DND-41 (cell line): ENCODE results near the gene MAPK1.
"Not testable (repeated sequence)": the region's sequence is repeated elsewhere in the genome, so short reads cannot be mapped to it uniquely, and the experiment has no call there.

Experiments
- ATAC-seq: fragments of 200-7000 bp; cut with Tn5 transposase; 3 replicates; pipeline ENCODE4 v1.9.1; 2021; ENCODE audit warnings: low read depth; ENCODE audit not compliant: insufficient read depth
- DNase-seq: peaks from one replicate; pipeline ENCODE4 v3.0.0-alpha.2; 2020
- H2AFZ ChIP-seq: 2 replicates; pipeline ENCODE4 v1.6.0; 2012; ENCODE audit warnings: low read depth, low read length
- H3K27ac ChIP-seq: 2 replicates; pipeline ENCODE4 v1.5.1; 2012; ENCODE audit warnings: low read length, inconsistent platforms
- H3K27me3 ChIP-seq: fragments of 200-600 bp; sonication (generic); 2 replicates; pipeline ENCODE4 v1.6.0; 2012; ENCODE audit warnings: low read length, mild to moderate bottlenecking, inconsistent platforms; ENCODE audit not compliant: insufficient read depth, poor library complexity
- H3K36me3 ChIP-seq: 2 replicates; pipeline ENCODE4 v1.5.1; 2012; ENCODE audit warnings: low read length, inconsistent platforms; ENCODE audit not compliant: insufficient read depth
- H3K4me1 ChIP-seq: 2 replicates; pipeline ENCODE4 v1.5.1; 2012; ENCODE audit warnings: mild to moderate bottlenecking, low read length; ENCODE audit not compliant: insufficient read depth
- H3K4me2 ChIP-seq: 2 replicates; pipeline ENCODE4 v1.6.0; 2012; ENCODE audit warnings: mild to moderate bottlenecking, moderate library complexity, low read length, inconsistent platforms; ENCODE audit not compliant: insufficient read depth
- H3K4me3 ChIP-seq, 2 experiments: fragments of 200-600 bp in 1 of 2; shearing (Covaris generic) in 1 of 2; 2 replicates each; pipeline ENCODE4 v1.5.1; 2012 to 2016; ENCODE audit warnings: inconsistent platforms in 2 of 2, low read length in 2 of 2, mild to moderate bottlenecking in 2 of 2, low read depth in 1 of 2, moderate library complexity in 1 of 2
- H3K79me2 ChIP-seq: 2 replicates; pipeline ENCODE4 v1.6.0; 2012; ENCODE audit warnings: low read length, inconsistent platforms; ENCODE audit not compliant: insufficient read depth
- H3K9ac ChIP-seq: 2 replicates; pipeline ENCODE4 v1.6.0; 2012; ENCODE audit warnings: low read depth, mild to moderate bottlenecking, inconsistent platforms, low read length, moderate library complexity
- H3K9me3 ChIP-seq: 2 replicates; pipeline ENCODE4 v1.5.1; 2012; ENCODE audit warnings: low read length, moderate library complexity, mild to moderate bottlenecking, inconsistent platforms; ENCODE audit not compliant: insufficient read depth, severe bottlenecking
- H4K20me1 ChIP-seq: 2 replicates; pipeline ENCODE4 v1.6.0; 2012; ENCODE audit warnings: low read length; ENCODE audit not compliant: insufficient read depth
- EZH2 ChIP-seq: IDR thresholded peaks from 3 replicates; pipeline ENCODE4 v1.6.1; 2012; ENCODE audit warnings: borderline replicate concordance, low read depth, mild to moderate bottlenecking, moderate library complexity, low read length, inconsistent platforms; ENCODE audit not compliant: severe bottlenecking
- TF ChIP-seq, protein P1 (sequence below): IDR thresholded peaks from 2 replicates; pipeline ENCODE4 v1.5.1; 2012; ENCODE audit warnings: borderline replicate concordance, low read length, moderate library complexity, mild to moderate bottlenecking; ENCODE audit not compliant: poor library complexity, severe bottlenecking; ENCODE audit errors: extremely low read depth

MAPK1 gene

DNA sequence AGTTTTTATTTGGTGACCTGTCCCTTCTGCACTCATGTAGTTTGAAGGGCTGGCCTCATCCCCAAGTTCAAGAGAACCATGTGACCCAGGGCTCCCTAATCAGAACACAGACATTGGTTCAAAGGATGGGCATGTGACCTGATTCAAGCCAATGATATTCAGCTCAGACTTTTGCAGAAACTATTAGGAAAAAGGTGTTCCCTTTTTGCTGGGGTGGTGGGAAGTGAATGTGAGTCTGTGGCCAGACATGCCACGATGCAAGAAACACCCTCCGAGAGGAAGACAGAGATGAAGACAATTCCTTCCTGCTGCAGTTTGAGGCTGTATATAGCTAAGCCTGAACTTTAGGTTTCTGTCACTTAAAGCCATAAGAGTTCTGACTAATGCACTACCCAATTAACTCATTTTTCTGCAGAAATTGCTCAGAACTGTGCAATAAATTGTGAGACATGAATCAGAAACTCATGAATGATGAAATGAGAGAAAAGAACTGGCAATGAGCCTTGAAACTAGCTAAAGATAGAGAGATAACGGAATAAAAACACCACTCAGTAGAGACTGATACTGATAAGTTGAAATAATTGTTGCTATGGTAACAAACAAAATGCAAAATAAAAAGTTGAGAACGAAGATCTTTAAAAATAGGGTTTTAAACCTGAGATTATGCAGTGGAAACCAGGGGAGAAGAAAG, 9.2 kb upstream of the MAPK1 start:
- H3K4me1 ChIP-seq, result no peaks in the 10 kb centered on the region
- no peak overlapping the region for H3K9ac ChIP-seq
- ATAC-seq, result no peak
- DNase-seq, result no peak
- no peaks in the 10 kb centered on the region for H3K9me3 ChIP-seq
- no peak overlapping the region for H3K4me3 ChIP-seq
- no peaks in the 10 kb centered on the region for H3K79me2 ChIP-seq
- TF ChIP-seq, protein P1, sequence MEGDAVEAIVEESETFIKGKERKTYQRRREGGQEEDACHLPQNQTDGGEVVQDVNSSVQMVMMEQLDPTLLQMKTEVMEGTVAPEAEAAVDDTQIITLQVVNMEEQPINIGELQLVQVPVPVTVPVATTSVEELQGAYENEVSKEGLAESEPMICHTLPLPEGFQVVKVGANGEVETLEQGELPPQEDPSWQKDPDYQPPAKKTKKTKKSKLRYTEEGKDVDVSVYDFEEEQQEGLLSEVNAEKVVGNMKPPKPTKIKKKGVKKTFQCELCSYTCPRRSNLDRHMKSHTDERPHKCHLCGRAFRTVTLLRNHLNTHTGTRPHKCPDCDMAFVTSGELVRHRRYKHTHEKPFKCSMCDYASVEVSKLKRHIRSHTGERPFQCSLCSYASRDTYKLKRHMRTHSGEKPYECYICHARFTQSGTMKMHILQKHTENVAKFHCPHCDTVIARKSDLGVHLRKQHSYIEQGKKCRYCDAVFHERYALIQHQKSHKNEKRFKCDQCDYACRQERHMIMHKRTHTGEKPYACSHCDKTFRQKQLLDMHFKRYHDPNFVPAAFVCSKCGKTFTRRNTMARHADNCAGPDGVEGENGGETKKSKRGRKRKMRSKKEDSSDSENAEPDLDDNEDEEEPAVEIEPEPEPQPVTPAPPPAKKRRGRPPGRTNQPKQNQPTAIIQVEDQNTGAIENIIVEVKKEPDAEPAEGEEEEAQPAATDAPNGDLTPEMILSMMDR, result no peak
- TF ChIP-seq EZH2, result no peak
- H3K36me3 ChIP-seq, result no peaks in the 10 kb centered on the region
- H3K27ac ChIP-seq, result no peak overlapping the region
- H3K27me3 ChIP-seq, result no peaks in the 10 kb centered on the region
- no peak overlapping the region for H3K4me2 ChIP-seq
- no peaks in the 10 kb centered on the region for H4K20me1 ChIP-seq
- H2AFZ ChIP-seq, result no peak overlapping the region

DNA sequence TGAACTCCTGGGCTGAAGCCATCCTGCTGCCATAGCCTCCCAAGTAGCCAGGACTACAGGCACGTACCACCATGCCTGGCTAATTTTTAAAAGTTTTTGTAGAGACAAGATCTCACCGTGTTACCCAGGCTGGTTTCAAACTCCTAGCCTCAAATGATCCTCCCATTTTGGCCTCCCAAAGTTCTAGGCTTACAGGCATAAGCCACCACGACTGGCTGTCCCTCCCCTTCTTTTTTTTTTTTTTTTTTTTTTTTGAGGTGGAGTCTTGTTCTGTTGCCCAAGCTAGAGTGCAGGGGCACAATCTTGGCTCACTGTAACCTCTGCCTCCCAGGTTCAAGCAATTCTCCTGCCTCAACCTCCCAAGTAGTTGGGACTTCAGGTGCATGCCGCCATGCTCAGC, 7.5 kb upstream of the MAPK1 start:
- not testable (repeated sequence) for H3K4me1 ChIP-seq, H3K9ac ChIP-seq, H3K27ac ChIP-seq, H4K20me1 ChIP-seq, H2AFZ ChIP-seq, H3K36me3 ChIP-seq, H3K4me2 ChIP-seq, DNase-seq, ATAC-seq, H3K27me3 ChIP-seq, H3K9me3 ChIP-seq, H3K4me3 ChIP-seq, H3K79me2 ChIP-seq

DNA sequence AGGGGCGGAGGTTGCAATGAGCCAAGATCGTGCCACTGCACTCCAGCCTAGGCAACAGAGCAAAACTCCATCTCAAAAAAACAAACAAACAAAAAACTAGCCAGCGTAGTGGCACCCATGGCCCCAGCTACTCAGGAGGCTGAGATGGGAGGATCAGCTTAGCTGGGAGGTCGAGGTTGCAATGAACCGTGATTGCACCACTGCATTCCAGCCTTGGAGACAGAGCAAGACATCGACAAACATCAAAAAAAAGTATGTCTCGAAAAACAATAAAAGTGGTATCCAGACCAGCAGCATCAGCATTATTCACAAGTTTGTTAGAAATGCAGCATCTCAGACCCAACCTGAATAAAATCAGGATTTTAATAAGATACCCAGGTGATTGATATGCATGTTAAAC, 6.2 kb upstream of the MAPK1 start:
- no peak for DNase-seq
- ATAC-seq, result no peak

DNA sequence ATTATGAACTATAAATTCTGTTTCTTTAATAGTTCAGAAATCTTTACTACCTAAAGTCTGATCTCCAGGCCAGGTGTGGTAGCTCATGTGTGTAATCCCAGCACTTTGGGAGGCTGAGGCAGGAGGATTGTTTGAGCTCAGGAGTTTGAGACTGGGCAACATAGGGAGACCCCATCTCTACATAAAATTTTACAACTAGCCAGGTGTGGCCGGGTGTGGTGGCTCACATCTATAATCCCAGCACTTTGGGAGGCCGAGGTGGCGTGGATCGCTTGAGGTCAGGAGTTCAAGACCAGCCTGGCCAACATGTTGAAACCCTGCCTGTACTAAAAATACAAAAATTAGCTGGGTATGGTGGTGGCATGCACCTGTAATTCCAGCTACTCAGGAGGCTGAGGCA, 5.3 kb upstream of the MAPK1 start:
- not testable (repeated sequence) for H3K9ac ChIP-seq, H3K27ac ChIP-seq, ATAC-seq, H3K4me3 ChIP-seq, DNase-seq, H3K9me3 ChIP-seq, H4K20me1 ChIP-seq, H3K79me2 ChIP-seq, H3K27me3 ChIP-seq, H2AFZ ChIP-seq, H3K4me2 ChIP-seq, H3K36me3 ChIP-seq
- peaks cover 13% of the 10 kb centered on the region for H3K4me1 ChIP-seq

More for the DNA sequence above, 6.2 kb upstream of the MAPK1 start:
- no peak overlapping the region for H3K4me2 ChIP-seq
- H3K4me1 ChIP-seq, result peaks cover 5% of the 10 kb centered on the region
- H3K9me3 ChIP-seq, result no peaks in the 10 kb centered on the region
- no peaks in the 10 kb centered on the region for H3K79me2 ChIP-seq
- no peaks in the 10 kb centered on the region for H3K36me3 ChIP-seq
- no peak overlapping the region for H3K27ac ChIP-seq
- no peaks in the 10 kb centered on the region for H4K20me1 ChIP-seq
- H2AFZ ChIP-seq, result no peak overlapping the region
- TF ChIP-seq, protein P1, result no peak
- H3K4me3 ChIP-seq, result no peak overlapping the region
- no peaks in the 10 kb centered on the region for H3K27me3 ChIP-seq
- no peak overlapping the region for H3K9ac ChIP-seq
